SHP77 treated with DMSO at 0.1 percent for 48 hours (cell line): ENCODE results near the gene PRKAR1B.

Experiments used
- DNase-seq: peaks from one replicate; lab custom pipeline; 2025; lab: John Stamatoyannopoulos, UW

The PRKAR1B gene

DNA sequence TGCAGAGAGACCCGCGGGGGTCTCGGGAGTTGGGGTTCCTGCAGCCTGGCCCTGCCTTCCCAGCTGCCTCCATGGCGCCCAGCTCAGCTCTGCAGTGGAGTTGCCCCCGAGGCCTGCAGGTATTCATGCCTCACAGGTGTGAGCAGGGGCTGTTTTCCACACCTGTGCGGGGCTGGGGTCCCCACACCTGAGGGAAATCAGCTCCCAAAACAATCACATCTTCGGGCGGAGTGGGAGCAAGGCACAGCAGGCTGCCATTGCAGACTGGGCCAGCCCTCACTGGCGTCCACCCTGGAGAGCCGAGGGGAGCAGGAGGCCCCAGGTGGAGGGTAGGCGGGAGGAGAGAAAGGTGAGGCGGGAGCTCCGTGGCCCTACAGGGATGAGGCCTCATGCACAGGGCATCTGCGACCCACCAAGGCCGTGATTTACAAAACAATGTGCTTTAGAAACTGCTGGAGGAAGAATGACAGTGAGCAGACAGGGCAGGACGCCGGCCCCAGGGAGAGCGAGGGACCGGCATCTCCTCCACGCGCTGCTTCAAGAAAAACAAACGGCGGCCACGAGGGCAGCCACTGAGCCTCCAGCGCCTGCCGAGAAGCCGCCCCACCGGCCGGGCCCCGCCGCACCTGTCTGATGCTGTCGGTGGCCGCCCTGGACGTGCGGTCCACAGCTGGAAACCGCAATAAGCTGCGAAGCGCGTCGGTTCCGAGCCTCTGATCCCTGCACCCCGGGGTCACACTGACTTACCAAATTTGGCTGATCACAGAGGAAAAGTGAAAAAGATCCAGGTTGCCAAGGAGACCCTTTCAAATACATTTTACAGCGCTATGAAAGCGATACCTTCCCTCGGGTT lies 154.4 kb downstream of the PRKAR1B start:
- DNase-seq, result no peak

DNA sequence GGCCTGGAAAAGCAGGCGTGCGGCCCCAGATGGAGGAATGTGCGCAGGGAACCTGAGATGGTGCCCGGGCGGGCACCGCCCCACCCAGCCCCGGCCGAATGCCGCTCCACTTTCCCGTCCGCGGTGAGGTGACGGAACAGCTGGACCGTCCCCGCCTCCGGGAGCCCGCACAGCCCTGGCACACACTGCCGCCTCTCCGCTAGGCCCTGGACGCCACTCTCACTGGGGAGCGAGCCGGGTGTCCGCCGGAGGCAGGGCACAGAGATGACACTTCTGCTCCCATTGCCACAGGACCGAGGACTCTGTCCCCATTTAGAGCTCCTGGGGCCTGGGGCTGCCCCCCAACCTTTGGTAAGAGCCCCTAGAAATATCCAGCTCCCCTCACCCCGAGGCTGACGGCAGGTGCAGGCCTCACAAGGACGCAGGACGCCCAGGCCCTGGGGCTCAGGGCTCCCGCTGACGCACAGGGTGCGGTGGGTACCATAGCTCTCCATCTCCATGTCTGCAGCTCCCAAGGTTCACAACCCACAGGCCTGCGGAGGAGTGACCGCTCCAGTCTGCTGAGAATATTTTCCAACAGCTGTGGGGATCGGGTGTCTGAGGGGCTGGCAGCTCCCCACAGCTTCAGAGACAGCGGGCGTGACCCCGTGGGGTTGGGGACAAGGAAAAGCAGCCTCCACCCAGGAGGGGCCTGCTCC lies 155.2 kb downstream of the PRKAR1B start:
- DNase-seq, result no peak

DNA sequence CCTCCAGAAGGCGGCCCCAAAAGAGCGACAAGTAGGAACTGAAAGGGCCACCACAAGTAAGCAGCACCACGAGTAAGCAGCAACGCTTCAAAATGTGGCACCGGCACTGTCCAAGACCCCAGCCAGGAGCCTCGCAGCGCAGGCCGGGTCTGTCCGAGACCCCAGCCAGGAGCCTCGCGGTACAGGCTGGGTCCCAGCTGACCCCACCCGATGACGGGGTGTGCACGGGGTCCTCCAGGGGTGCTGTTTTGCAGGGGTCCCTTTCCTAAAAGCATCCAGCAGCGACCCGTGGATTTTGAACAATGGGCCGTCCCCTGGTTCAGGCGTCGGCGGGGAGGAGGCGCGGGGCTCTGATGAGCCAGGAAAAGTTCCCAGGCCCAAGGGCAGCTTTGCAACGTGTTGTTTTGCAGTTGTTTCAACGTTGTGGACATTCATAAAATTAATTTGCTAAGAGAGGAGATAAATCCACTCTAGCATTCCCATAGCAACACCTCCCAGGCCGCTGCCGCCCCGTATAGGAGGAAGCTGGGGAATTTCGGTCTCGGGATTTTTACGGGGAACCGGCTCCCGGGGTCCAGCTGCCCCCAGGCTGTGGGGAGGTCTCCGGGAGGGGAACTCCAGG lies 155.9 kb downstream of the PRKAR1B start:
- DNase-seq, result no peak

DNA sequence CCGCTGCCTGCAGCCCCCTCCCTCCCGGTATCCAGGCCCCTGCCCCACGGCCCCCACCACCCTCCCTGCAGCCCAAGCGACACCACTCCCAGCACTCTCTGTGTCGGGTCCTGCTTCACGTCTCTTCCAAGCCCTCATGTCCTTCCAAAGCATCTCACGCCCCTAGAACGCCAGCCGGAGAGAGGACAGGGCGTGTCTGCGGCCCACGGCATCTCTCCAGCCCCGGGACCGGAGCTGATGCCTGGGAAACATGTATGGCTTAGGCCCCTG lies 156.3 kb downstream of the PRKAR1B start:
- no peak for DNase-seq

DNA sequence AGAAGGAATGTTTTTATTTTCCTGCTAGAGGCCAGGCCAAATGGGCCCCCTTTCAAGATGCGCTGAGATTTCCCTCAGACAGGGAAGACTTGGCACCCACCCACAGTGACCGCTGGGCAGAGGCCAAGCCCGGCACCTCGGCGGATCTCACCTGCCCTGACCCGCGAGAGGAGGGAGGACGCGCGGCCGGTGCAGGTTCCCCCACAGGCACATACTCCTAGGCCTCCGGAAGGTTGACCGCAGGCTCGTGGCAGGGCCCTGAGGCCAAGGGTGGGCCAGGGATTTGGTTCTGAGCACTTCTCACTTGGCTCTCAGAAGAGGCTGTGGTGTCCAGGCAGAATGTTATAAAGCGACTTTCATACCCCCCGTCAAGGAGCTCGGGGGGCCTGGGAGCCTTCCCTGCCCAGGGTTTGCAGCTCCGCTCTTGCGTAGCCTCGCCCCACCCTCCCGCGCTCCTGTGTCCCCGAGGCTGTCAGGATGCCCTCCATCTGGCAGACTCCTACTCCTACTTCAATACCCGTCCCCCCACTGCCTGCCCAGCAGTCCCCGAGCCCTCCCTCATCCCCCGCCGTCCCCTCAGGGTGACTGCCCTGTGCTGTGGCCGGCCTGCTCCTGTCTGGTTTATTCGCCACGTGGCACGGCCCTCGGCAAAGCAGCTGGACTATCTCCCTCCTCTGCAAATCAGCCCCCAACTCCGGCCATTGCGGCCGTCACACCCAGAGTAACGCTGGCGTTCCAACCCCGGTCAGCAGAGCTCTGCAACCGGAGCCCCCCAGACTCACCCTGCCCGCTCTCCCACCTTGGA lies 156.9 kb downstream of the PRKAR1B start:
- no peak for DNase-seq

DNA sequence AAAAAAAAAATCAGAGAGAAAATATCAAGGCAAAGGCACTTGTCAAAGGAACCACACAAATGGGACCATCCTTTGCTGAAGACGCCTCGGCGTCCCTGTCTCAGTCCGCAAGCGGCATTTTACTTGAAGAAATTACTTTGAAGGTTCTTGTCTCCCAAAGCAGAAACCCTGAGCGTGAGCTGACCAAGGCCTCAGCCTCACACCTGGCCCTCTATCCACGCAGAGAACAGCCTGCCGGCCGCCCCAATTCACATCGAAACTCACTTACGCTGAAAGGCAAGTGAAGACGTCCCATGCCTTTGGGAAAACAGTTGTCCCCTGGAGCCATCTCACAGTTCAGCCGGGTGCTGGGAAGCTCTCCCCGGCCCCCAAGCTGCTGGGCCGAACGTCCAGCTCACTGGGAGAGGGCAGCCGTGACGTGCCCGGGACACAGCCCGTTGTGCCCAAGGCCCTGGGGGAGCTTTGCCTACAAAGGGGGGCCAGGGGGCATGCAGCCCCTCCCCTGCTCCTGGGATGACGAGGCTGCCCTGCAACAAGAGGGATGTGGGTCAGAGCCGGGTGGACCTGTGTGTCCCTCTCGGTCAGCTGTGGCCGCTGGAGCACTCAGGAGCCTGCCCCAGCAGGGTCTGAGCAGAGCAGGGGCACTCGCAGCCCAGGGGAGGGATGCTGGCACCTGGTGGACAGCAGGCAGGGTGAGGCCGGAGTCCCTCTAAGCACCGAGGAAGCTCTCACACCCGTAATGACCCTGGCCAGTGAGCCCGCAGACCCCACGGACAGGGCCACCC lies 157.8 kb downstream of the PRKAR1B start:
- DNase-seq, result no peak

DNA sequence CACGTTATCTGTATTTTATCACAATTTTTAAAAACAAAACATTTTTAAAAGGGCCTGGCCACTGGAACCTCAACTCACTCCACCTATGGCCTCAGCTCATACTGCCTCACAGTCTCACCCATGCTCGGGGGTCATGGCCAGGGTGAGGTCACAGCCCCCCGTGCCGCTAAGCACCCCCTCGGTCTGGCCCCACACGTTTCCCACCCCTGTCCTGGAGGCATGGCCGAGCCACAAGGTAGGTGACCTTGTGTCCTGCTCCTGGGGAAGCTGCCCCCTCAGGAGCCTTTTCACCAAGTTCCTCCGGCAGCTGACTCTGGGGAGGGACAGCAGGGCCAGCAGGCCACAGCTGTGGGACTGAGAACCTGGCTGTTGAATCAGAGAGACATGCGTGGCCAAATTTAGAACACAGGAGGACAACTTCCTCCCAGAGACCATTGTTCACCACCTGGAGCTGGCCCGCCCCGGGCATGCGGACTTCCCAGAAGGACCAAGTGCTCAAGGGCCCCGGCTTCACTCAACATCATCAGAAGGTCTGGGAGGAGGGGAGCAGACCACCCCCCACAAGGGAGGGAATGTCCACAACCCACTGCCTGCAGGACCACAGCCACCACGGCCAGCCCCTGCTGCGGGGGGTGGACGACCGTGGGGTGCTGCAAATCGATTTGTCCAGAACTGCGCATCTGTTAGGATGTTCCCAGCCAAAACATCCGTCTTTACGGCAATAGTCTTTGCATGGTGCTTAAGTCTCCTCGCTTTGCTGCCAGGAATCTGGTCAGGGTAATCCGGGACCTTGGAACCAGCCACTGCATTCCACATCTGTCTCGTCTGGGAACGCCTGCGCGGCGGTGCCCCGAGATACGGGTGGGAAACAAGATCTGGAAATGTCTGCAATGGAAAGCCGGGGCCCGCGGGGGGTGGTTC lies 158.8 kb downstream of the PRKAR1B start:
- no peak for DNase-seq

DNA sequence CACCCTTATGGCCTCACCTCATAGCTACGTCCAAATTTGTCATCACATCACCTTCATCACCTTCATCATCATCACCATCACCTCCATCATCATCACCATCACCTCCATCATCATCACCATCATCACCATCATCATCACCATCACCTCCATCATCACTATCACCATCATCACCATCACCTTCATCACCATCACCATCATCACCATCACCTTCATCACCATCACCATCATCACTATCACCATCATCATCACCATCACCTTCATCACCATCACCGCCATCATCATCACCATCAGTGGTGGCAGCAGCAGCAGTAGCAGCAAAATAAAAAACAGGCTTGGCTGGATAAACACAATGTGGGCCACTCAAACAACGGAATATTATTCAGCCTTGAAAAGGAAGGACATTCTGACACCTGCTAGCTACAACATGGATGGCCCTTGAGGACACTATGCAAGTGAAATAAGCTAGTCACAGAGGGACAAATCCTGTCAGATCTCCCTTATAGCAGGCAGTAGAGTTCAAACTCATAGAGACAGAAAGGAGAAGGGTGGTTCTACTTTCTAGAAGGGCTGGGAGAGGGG lies 159.7 kb downstream of the PRKAR1B start:
- DNase-seq, result no peak

DNA sequence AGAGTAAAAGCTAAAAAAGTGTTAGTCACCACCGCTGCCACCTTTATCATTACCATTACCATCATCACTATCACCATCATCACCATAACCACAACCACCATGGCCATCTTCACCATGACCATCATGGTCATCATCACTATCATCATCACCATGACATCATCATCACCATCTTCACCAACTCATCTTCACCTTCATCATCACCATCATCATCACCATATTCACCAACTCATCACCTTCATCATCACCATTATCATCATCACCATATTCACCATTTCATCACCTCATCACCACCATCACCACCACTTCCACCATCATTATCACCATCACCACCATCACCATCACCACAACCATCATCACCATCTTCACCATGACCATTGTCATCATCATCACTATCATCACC lies 161.0 kb downstream of the PRKAR1B start:
- no peak for DNase-seq

DNA sequence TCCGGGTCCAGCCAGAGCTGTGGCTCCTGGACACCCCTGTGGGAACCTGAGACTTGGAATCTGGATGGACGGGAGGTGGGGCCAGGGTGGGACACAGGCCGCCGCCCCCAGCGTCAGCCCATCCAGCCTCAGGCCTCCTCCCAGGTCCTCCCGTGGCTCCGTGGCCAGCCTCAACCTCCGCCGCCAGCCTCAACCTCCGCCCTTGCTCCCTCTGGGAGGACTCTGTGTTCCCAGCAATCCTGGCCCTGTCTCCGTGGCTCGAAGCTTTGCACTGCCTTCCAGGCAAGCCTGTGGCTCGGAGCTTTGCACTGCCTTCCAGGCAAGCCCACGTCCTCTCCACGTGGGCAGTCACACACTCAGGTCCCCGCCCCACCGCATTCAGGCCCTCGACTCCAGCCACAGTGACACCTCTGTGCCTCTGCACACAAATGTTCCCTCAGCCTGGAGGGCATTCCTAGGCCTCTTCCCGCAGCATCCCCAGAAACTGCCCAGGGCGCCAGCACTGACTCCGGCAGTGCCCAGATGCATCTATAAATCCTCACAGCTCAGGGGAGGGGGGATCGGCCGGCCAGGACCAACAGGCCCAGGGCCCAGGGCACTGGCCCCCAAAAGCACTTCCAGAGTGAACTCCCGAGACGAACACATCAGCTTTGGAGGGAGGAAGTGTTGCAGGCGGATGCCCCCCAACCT lies 162.8 kb downstream of the PRKAR1B start:
- no peak for DNase-seq

DNA sequence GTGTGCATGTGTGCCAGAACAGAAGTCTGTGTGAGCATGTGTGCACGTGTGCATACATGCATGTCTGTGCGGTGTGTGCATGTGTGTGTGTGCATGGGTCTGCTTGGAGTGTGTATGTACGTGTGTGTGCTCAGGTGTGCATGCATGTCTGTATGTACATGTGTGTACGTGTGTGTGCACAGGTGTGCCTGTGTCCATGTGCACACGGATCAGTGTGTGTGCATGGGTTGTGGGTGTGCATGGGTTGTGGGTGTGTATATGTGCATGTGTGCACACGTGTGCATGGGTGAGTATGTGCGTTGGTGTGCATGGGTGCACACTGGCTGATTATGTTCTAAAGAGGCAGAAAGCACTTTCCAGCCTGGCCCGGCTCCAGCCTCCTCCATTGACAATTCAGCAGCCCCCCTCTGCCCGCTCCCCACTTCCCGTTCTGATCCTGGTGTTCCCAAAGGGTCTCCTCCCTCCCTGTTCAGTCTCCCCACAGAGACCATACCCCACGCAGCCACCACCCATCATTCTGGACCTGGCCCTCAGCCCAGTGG lies 163.4 kb downstream of the PRKAR1B start:
- DNase-seq, result no peak

DNA sequence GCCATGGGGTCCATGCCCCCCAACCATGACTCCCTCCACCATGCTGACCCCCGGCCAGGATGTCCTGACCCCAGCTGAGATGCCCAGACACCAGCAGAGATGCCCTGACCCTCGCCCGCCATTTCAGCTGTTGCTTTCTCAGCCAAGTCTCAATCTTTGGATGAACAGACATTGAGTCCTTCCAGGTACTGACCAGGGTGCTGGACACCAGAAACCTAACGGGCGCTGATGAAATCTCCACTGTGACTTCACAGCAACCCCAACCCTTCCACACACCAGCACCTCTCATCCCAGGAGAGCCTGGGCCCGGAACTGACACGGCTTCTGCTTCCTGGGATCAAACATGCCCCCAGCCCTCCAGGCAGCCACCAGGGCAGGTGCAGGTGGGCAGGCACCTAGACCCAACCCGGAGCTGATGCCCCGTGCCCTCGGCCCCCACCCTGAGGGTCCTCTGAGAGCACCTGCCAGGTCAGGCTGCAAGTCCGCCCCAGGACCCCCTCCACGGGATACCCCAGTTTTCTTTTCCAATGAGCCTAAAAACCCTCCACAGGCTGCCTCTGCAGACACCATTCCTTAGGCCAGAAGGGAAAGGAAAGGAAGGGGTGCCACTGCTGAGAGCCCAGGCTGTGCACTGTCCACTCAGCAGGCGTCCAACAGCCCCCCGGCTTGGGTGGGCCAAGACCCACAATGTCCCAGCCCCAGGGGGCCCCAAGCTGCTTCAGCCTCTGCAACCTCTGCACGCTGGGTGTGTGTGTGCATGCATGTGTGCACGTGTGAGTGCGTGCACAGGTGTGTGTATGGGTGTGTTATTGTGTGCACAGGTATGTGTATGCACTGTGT lies 164.1 kb downstream of the PRKAR1B start:
- no peak for DNase-seq

DNA sequence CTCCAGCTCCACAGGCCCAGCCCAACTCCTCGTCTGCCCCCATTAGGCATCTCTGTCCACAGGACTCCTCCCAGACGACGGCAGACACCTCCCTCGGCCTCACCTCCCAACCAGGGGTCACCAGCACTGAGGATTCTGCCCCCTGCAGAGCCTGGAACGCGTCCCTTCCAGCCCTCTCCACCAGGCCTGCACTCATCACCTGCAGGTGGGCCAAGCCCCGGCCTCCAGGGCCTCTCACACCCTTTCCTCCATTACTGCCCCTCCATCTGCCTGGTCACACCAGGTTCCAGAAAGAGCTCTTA lies 164.8 kb downstream of the PRKAR1B start:
- DNase-seq, result no peak

DNA sequence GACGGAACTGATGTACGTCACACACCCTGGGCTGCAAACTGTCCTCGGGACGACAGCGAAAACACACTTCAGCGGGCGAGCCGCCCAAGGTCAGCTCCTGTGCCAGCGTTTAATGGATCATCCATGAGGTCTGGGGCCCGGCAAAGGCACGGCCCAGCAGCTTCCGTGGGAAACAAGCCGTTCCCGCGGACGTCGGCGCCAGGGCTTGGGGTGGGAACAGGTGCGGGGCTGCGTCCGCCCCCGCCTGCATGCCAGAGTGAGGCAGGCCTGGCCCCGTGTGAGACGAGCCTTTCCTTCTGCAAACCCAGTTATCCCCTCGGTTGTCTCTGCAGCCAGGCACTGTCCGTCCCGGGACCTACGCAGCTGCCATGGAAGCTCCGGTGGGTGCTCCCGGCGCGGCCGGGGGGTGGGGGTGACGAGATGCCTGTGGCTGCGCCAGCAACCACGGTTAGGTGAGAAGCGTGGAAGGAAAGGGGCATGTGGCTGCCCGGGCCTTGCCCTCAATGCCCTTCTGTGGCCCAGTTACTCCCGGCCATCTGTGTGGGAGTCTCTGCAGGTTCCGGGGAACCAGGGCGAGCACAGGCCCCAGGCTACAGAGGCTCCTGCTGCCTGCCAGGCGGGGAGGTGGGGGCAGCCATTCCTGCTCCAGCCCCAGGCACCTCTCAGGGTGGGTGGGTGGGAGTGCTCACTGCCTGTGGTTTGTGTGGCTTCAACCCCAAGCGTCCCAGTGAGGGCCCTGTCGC lies 165.3 kb downstream of the PRKAR1B start:
- no peak for DNase-seq

DNA sequence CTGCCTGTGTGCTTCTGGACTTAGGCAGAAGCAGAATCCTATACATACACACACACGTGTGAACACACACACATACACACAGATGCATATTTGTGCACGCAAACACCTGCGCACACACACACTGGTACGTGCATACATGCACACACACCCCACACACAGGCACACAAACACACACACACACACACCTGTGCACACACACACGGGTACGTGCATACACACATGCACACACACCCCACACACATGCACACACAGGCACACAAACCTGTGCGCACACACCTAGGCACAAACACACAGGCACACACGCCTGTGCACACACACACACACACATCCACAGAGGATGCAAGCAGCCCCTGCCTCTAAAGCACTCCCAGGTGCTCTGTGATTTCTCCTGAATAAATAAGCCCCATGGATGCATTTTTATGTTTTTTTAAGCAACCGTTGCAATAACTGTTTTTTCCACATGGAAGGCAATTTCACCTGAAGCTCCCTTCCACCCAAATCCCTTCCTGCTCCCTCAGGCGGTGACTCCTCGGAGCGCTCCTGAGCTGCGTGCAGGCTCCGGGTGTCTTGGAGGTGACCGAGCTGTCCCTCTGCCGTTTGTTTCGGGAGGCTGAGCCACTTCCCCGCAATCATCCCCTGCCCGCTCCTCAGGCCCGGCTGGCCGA lies 166.0 kb downstream of the PRKAR1B start:
- no peak for DNase-seq

DNA sequence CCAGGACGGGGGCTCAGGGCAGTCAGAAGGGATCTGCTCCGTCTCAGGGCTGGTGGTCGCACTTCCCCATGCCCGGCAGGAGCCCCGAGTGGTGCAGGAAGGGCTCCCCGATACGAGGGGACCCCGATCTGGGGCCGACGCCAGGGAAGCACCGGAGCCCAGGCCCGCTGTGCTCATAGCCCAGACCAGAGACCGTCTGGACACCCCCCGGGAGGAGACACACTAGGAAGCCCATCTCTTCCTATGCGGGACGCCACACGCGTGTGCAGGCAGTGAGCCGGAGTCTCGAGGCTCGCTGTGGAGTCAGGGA lies 167.7 kb downstream of the PRKAR1B start:
- DNase-seq, result no peak

DNA sequence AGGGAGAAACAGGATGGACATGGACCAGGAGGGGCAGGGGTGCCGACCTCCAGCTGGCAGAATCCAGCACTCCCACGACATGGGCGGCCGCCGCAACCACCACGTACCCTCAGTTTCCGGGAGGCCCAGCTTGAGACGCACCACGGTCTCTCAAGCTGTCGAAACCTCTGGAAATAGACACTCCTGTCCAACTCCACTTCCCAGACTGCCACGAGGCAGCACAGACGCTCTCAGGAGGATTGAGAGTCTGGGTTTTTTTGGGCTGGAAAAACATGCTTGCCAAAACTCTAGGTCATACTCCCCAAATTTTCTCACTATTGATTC lies 169.6 kb downstream of the PRKAR1B start:
- DNase-seq, result no peak
